GM12875 (cell line): ENCODE results near the gene FBXO45.
A peak's percentile ranks its signal among the peaks of the same experiment; 100 is the strongest.
"Not testable (repeated sequence)": the region's sequence is repeated elsewhere in the genome, so short reads cannot be mapped to it uniquely, and the experiment has no call there.

Source experiments
- H3K4me3 ChIP-seq: one replicate; pipeline ENCODE4 v1.5.1; 2011; ENCODE audit warnings: low read depth, low read length, control low read depth
- CTCF ChIP-seq: IDR thresholded peaks from 2 replicates; pipeline ENCODE4 v1.5.1; 2011; ENCODE audit warnings: low read depth, mild to moderate bottlenecking, control low read depth, inconsistent platforms, low read length, moderate library complexity, borderline replicate concordance; ENCODE audit not compliant: insufficient read depth

Gene FBXO45

GRCh38 chr3:196568246-196569002 is at the start of gene FBXO45, which contains the start of gene WDR53:
FBXO45 (plus strand) TSS chr3:196568660; CDS start chr3:196568985, 325 bp downstream.
WDR53 (minus strand) TSS chr3:196568554; CDS start chr3:196561475, 7,079 bp downstream.
- no peak for TF ChIP-seq CTCF
- H3K4me3 ChIP-seq, result peak within 1 kb of the TSS; percentile 100

GRCh38 chr3:196518966-196519717 is 49.3 kb upstream of the FBXO45 start:
- TF ChIP-seq CTCF, result 0 out of 2 replicates have a peak, but pooled peaks have one; percentile 33
- H3K4me3 ChIP-seq, result no peak overlapping the region

- no peak overlapping the region for H3K4me3 ChIP-seq
- TF ChIP-seq CTCF, result no peak
These were observed 48.8 kb upstream of the FBXO45 start for GRCh38 chr3:196519718-196520082.

- H3K4me3 ChIP-seq, result not testable (repeated sequence)
These were observed 47.2 kb upstream of the FBXO45 start for GRCh38 chr3:196521291-196521690.

GRCh38 chr3:196523841-196524240 is 44.6 kb upstream of the FBXO45 start:
- no peak overlapping the region for H3K4me3 ChIP-seq
- no peak for TF ChIP-seq CTCF

- TF ChIP-seq CTCF, result 0 out of 2 replicates have a peak, but pooled peaks have one; percentile 8
These were observed 43.9 kb upstream of the FBXO45 start for GRCh38 chr3:196524527-196524926.

GRCh38 chr3:196525141-196525540 is 43.3 kb upstream of the FBXO45 start:
- H3K4me3 ChIP-seq, result no peak overlapping the region
- TF ChIP-seq CTCF, result no peak

More at GRCh38 chr3:196524527-196524926, 43.9 kb upstream of the FBXO45 start:
- no peak overlapping the region for H3K4me3 ChIP-seq
